Endothelial cell of umbilical vein (primary cell): ENCODE data around the gene ZBED4.

Experiments
- EZH2 ChIP-seq: IDR thresholded peaks from 2 replicates; pipeline ENCODE4 v1.6.1; 2012; ENCODE audit warnings: borderline replicate concordance, low read depth, mild to moderate bottlenecking, moderate library complexity, low read length, inconsistent platforms; ENCODE audit not compliant: severe bottlenecking
- FOS ChIP-seq: IDR thresholded peaks from 2 replicates; pipeline ENCODE4 v1.6.1; 2011; ENCODE audit warnings: mild to moderate bottlenecking, low read length, moderate library complexity, borderline replicate concordance; ENCODE audit not compliant: insufficient read depth
- MAX ChIP-seq: IDR thresholded peaks from 2 replicates; pipeline ENCODE4 v1.6.1; 2011; ENCODE audit not compliant: insufficient read depth, insufficient read length
- MYC ChIP-seq: IDR thresholded peaks from one replicate; pipeline ENCODE4 v1.6.1; 2011; ENCODE audit warnings: mild to moderate bottlenecking, low read depth, low read length
- POLR2A ChIP-seq: IDR thresholded peaks from 2 replicates; pipeline ENCODE4 v1.6.1; 2012; ENCODE audit warnings: low read depth, mild to moderate bottlenecking, control low read depth, low read length
- POLR2AphosphoS5 ChIP-seq: IDR thresholded peaks from 2 replicates; pipeline ENCODE4 v1.6.1; 2012; ENCODE audit warnings: low read depth, mild to moderate bottlenecking, control low read depth, low read length, moderate library complexity; ENCODE audit not compliant: insufficient read depth
- TF ChIP-seq, protein P1 (sequence below), 2 donors: IDR thresholded peaks; 1 replicate in 1 of 2; 2 replicates in 1 of 2; pipeline ENCODE4 v1.5.1; 2011; ENCODE audit warnings: low read length in 2 of 2, mild to moderate bottlenecking in 2 of 2, moderate library complexity in 2 of 2, control low read depth in 1 of 2, inconsistent platforms in 1 of 2, low read depth in 1 of 2; ENCODE audit not compliant: insufficient read depth in 1 of 2; ENCODE audit errors: extremely low read depth in 1 of 2

DNA sequence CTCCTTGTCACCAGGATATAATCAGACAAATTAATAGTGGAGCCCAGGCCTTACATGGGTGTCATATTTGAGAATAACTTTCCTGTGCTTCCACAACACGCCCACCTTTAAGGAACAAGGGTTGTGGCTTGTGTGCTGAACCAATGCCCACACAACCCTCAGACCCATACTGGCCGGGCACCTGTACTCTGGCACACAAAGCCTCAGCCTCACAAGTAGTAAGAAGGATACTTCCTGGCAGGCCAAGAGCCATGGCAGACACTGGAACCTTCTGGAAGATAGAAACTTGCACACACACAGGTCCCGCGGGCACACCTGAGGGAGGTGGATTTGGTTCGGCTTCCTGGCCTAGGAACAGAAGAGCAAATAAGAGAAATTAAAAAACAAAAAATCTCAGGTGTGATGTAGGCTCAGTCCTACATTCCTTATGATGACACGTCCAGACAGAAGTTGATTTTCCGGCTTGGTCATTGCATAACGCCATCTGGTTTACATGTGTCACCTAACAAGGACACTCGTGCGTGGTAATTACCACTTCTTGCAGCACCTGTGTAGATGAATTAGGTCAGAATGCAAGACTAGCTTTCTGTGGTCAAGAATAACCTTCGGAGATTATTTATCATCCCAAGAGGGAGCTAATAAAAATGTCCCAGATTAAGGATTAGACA is 20.2 kb upstream of the ZBED4 start:
- TF ChIP-seq FOS, result no peak
- TF ChIP-seq, protein P1, sequence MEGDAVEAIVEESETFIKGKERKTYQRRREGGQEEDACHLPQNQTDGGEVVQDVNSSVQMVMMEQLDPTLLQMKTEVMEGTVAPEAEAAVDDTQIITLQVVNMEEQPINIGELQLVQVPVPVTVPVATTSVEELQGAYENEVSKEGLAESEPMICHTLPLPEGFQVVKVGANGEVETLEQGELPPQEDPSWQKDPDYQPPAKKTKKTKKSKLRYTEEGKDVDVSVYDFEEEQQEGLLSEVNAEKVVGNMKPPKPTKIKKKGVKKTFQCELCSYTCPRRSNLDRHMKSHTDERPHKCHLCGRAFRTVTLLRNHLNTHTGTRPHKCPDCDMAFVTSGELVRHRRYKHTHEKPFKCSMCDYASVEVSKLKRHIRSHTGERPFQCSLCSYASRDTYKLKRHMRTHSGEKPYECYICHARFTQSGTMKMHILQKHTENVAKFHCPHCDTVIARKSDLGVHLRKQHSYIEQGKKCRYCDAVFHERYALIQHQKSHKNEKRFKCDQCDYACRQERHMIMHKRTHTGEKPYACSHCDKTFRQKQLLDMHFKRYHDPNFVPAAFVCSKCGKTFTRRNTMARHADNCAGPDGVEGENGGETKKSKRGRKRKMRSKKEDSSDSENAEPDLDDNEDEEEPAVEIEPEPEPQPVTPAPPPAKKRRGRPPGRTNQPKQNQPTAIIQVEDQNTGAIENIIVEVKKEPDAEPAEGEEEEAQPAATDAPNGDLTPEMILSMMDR (IDR thresholded peaks at IDR 0.05; ENCODE audit: extremely low read depth in 1 of 2, insufficient read depth in 1 of 2, low read depth in 1 of 2, low read length in 2 of 2), result no peak
- no peak for TF ChIP-seq POLR2A
- no peak for TF ChIP-seq EZH2
- no peak for TF ChIP-seq MAX
- no peak for TF ChIP-seq POLR2AphosphoS5
- no peak for TF ChIP-seq MYC
